DND-41 (cell line): ENCODE measurements around the gene SLC2A10.

Experiments
- ATAC-seq: fragments of 200-7000 bp; cut with Tn5 transposase; 3 replicates; pipeline ENCODE4 v1.9.1; 2021; ENCODE audit warnings: low read depth; ENCODE audit not compliant: insufficient read depth
- DNase-seq: peaks from one replicate; pipeline ENCODE4 v3.0.0-alpha.2; 2020
- H2AFZ ChIP-seq: 2 replicates; pipeline ENCODE4 v1.6.0; 2012; ENCODE audit warnings: low read depth, low read length
- H3K27ac ChIP-seq: 2 replicates; pipeline ENCODE4 v1.5.1; 2012; ENCODE audit warnings: low read length, inconsistent platforms
- H3K27me3 ChIP-seq: fragments of 200-600 bp; sonication (generic); 2 replicates; pipeline ENCODE4 v1.6.0; 2012; ENCODE audit warnings: low read length, mild to moderate bottlenecking, inconsistent platforms; ENCODE audit not compliant: insufficient read depth, poor library complexity
- H3K36me3 ChIP-seq: 2 replicates; pipeline ENCODE4 v1.5.1; 2012; ENCODE audit warnings: low read length, inconsistent platforms; ENCODE audit not compliant: insufficient read depth
- H3K4me1 ChIP-seq: 2 replicates; pipeline ENCODE4 v1.5.1; 2012; ENCODE audit warnings: mild to moderate bottlenecking, low read length; ENCODE audit not compliant: insufficient read depth
- H3K4me2 ChIP-seq: 2 replicates; pipeline ENCODE4 v1.6.0; 2012; ENCODE audit warnings: mild to moderate bottlenecking, moderate library complexity, low read length, inconsistent platforms; ENCODE audit not compliant: insufficient read depth
- H3K4me3 ChIP-seq, 2 experiments: fragments of 200-600 bp in 1 of 2; shearing (Covaris generic) in 1 of 2; 2 replicates each; pipeline ENCODE4 v1.5.1; 2012 to 2016; ENCODE audit warnings: inconsistent platforms in 2 of 2, low read length in 2 of 2, mild to moderate bottlenecking in 2 of 2, low read depth in 1 of 2, moderate library complexity in 1 of 2
- H3K79me2 ChIP-seq: 2 replicates; pipeline ENCODE4 v1.6.0; 2012; ENCODE audit warnings: low read length, inconsistent platforms; ENCODE audit not compliant: insufficient read depth
- H3K9ac ChIP-seq: 2 replicates; pipeline ENCODE4 v1.6.0; 2012; ENCODE audit warnings: low read depth, mild to moderate bottlenecking, inconsistent platforms, low read length, moderate library complexity
- H3K9me3 ChIP-seq: 2 replicates; pipeline ENCODE4 v1.5.1; 2012; ENCODE audit warnings: low read length, moderate library complexity, mild to moderate bottlenecking, inconsistent platforms; ENCODE audit not compliant: insufficient read depth, severe bottlenecking
- H4K20me1 ChIP-seq: 2 replicates; pipeline ENCODE4 v1.6.0; 2012; ENCODE audit warnings: low read length; ENCODE audit not compliant: insufficient read depth
- CTCF ChIP-seq: IDR thresholded peaks from 2 replicates; pipeline ENCODE4 v1.5.1; 2012; ENCODE audit warnings: borderline replicate concordance, low read length, moderate library complexity, mild to moderate bottlenecking; ENCODE audit not compliant: poor library complexity, severe bottlenecking; ENCODE audit errors: extremely low read depth
- EZH2 ChIP-seq: IDR thresholded peaks from 3 replicates; pipeline ENCODE4 v1.6.1; 2012; ENCODE audit warnings: borderline replicate concordance, low read depth, mild to moderate bottlenecking, moderate library complexity, low read length, inconsistent platforms; ENCODE audit not compliant: severe bottlenecking

The SLC2A10 gene

GRCh38 chr20:46755483-46756413, 46.3 kb downstream of the SLC2A10 start:
- ATAC-seq, result no peak
- no peak overlapping the region for H3K4me3 ChIP-seq
- no peaks in the 10 kb centered on the region for H3K27me3 ChIP-seq
- H3K4me1 ChIP-seq, result peaks cover 3% of the 10 kb centered on the region; the same call in 1 of the 2 replicates
- H3K9me3 ChIP-seq, result no peaks in the 10 kb centered on the region
- H3K79me2 ChIP-seq, result no peaks in the 10 kb centered on the region
- no peak overlapping the region for H3K27ac ChIP-seq
- H4K20me1 ChIP-seq, result peaks cover 3% of the 10 kb centered on the region; the same call in 1 of the 2 replicates
- no peak overlapping the region for H3K9ac ChIP-seq
- H3K4me2 ChIP-seq, result no peak overlapping the region
- no peaks in the 10 kb centered on the region for H3K36me3 ChIP-seq
- no peak for DNase-seq
- no peak overlapping the region for H2AFZ ChIP-seq
- TF ChIP-seq EZH2 (no peak), CTCF (no peak)

- Histone ChIP-seq H3K36me3 (no peaks in the 10 kb centered on the region), H3K4me1 (peaks cover 3% of the 10 kb centered on the region; the same call in 1 of the 2 replicates), H4K20me1 (peaks cover 3% of the 10 kb centered on the region; the same call in 1 of the 2 replicates), H2AFZ (no peak overlapping the region), H3K27ac (no peak overlapping the region), H3K4me2 (no peak overlapping the region), H3K27me3 (no peaks in the 10 kb centered on the region), H3K79me2 (no peaks in the 10 kb centered on the region), H3K4me3 (no peak overlapping the region), H3K9ac (no peak overlapping the region), H3K9me3 (no peaks in the 10 kb centered on the region)
- ATAC-seq, result no peak
- TF ChIP-seq CTCF, result no peak
- TF ChIP-seq EZH2, result no peak
- no peak for DNase-seq
Observed at GRCh38 chr20:46756419-46756818, 47.0 kb downstream of the SLC2A10 start.

GRCh38 chr20:46757135-46757534, 47.7 kb downstream of the SLC2A10 start:
- Histone ChIP-seq H3K27me3 (no peaks in the 10 kb centered on the region), H3K4me2 (no peak overlapping the region), H3K79me2 (no peaks in the 10 kb centered on the region), H3K4me3 (no peak overlapping the region), H4K20me1 (peaks cover 2% of the 10 kb centered on the region; the same call in 1 of the 2 replicates), H2AFZ (no peak overlapping the region), H3K9ac (no peak overlapping the region), H3K27ac (no peak overlapping the region), H3K4me1 (peaks cover 3% of the 10 kb centered on the region; the same call in 1 of the 2 replicates), H3K36me3 (no peaks in the 10 kb centered on the region), H3K9me3 (no peaks in the 10 kb centered on the region)
- ATAC-seq (no peak), DNase-seq (no peak)
- TF ChIP-seq CTCF (no peak), EZH2 (no peak)
